GM21529 (cell line): ENCODE results near the gene AGBL4.
"Not testable (repeated sequence)": the region's sequence is repeated elsewhere in the genome, so short reads cannot be mapped to it uniquely, and the experiment has no call there.

Experiments used
- ATAC-seq: cut with Tn5 transposase; IDR thresholded peaks from one replicate; pipeline ENCODE4 v1.9.1; 2021; ENCODE audit not compliant: unreplicated experiment

The AGBL4 gene

GRCh38 chr1:50023292-50024159 is at the start of gene AGBL4:
TSS of gene AGBL4 (minus strand) at chr1:50023954.
- ATAC-seq = no peak

GRCh38 chr1:50066806-50067205 is 43.1 kb upstream of the AGBL4 start:
- ATAC-seq = no peak

- no peak for ATAC-seq
Measured at GRCh38 chr1:50060279-50060678, 36.5 kb upstream of the AGBL4 start.

DNA sequence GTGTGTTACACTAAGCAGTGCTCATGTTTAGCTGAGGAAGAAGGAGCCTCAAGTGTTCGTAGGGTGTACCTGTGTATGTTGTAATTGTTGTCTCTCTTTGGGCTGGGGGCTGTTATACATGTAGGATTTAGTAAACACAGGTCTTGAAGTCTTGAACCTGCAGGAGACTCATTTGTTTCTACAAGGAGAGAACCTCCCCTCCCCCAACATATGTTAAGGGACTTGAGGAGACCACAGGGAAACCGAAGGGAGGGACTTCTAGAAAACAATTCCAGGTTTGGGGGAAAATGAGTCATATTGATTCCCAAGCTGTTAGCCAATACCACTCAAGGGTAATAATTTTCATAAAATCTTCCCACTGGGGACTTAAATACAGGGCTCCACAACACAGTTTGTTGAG is 25.0 kb upstream of the AGBL4 start:
- ATAC-seq = no peak

GRCh38 chr1:50047916-50048694 is 24.4 kb upstream of the AGBL4 start:
- no peak for ATAC-seq

DNA sequence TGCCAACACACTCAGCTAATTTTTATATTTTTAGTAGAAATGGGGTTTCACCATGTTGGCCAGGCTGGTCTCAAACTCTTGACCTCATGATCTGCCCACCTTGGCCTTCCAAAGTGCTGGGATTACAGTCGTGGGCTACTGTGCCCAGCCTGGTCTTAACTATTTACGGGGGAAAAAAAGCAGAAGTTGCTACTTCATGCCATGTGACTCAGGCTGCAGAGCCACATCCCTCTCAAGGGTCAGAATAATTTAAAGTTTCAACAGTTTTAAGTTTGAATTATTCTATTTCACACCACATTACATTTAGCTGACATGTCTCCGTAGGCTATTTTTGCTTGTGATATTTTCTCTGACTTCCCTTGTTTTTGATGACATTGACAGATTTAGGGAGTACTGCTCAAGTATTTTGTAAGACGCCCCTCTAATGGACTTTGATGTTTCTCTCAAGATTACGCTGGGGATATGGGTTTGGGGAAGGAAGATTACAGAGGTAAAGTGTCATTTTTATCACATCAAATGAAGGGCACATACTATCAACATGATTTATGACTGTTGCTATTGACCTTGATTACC is 14.6 kb upstream of the AGBL4 start:
- no peak for ATAC-seq

GRCh38 chr1:50027794-50028193 is 4.0 kb upstream of the AGBL4 start:
- no peak for ATAC-seq

GRCh38 chr1:49995734-49996133 is 28.0 kb downstream of the AGBL4 start:
- no peak for ATAC-seq

DNA sequence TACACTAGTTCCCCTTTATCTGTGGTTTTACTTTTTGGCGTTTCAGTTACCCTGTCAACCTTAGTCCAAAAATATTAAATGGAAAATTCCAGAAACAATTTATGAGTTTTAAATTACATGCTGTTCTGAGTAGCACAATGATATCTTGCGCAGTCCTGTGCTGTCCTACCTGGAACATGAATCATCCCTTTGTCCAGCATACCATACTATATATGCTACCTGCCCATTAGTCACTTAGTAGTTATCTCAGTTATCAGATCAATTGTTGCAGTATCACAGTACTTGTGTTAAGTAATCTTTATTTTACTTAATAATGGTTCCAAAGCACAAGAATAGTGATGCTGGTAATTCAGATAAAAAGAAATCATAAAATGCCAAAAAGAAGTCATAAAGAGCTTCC is 52.7 kb downstream of the AGBL4 start:
- no peak for ATAC-seq

- no peak for ATAC-seq
Measured at GRCh38 chr1:49951385-49951784, 72.4 kb downstream of the AGBL4 start.

DNA sequence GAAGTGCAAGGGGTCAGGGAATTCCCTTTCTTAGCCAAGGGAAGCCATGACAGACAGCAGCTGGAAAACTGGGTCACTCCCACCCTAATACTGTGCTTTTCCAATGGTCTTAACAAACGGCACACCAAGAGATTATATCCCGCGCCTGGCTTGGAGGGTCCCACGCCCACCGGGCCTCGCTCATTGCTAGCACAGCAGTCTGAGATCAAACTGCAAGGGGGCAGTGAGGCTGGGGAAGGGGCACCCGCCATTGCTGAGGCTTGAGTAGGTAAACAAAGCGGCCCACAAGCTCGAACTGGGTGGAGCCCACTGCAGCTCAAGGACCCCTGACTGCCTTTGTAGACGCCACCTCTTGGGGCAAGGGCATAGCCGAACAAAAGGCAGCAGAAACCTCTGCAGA is 108.5 kb downstream of the AGBL4 start:
- not testable (repeated sequence) for ATAC-seq

DNA sequence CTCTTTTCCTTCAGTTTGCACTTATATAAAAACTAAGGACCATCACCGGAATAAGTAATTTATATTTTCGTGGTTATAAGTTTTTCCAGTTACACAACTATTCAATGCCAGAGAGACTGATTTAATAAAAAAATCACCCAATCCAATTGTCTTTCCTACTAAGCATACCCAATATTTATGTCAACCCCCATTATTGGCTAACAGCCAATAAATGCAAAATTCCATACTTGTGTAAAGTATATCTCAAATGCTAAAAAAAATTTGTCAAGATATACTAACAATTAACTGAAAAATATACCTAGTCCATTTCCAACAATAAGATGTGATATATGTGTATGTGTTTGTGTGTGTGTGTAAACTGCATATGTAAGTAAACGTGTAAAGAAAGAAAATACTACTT is 117.4 kb downstream of the AGBL4 start:
- no peak for ATAC-seq

DNA sequence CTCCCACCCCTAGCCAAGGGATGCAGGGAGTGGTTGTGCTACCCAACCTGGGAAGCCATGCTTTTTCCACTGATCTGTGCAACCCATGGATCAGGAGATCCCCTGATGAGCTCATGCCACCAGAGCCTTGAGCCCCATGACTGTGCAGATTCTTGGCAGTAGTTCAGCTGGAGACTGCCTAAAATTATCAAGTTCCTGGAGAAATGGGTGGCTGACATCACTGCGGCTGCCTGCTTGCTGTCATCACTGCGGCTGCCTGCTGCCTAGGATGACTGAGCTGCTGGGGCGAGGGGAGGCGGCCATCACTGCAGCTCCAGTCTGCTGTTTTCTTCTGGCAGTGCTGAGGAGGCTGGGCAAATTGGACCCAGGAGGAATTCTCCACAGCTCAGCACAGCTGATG is 159.2 kb downstream of the AGBL4 start:
- no peak for ATAC-seq

DNA sequence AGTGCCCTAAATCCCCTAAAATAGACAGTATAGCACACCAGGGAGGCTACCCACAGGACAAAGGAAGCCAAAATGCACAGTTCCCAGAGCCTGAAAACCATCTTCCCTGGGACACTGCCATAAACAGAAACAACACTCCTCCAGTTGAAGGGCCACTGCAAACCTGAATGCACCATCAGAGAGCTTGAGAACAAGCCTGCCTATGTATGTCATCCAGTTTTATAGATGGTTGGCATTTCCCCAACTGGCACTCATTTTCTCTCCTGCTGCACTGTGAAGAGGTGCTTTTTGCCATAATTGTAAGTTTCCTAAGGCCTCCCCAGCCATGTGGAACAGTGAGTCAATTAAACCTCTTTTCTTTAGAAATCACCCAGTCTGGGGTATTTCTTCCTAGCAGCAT is 169.0 kb downstream of the AGBL4 start:
- no peak for ATAC-seq

DNA sequence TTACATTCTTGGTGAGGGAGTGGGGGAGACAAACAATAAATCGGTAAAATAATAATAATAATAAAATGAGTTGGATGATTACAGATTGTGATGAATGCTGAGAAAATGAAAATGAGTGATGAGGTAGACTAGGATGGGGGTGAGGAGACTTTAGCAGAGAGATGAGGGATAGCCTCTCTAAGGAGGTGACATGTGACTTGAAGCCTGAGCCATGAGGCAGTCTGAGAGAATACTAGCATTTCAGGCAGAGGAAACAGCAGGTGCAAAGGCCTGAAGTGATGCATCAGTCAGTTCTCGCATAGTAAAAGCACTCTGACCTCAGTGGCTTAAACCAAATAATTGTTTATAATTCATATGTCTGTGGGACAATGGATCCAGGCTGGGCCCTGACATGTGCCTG is 181.2 kb downstream of the AGBL4 start:
- ATAC-seq = no peak

DNA sequence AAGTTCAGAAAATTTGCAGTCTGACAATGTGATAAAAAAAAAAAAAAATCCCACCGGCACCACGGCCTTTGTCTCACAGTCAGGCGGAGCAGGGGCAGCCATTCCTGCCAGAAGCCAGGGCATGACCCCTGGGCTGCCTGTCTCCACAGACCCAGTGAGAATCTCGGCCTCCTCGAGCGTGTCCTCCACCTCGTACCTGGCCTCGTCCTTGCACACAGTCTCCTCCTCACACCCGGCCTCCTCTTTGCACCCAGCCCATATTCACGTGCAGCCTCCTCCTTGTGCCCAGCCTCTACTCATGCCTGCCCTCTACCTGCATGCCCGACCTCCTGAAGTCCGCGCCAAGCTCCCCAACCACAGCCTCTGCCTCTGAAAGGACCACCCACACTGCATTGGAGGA is 182.0 kb downstream of the AGBL4 start:
- no peak for ATAC-seq

DNA sequence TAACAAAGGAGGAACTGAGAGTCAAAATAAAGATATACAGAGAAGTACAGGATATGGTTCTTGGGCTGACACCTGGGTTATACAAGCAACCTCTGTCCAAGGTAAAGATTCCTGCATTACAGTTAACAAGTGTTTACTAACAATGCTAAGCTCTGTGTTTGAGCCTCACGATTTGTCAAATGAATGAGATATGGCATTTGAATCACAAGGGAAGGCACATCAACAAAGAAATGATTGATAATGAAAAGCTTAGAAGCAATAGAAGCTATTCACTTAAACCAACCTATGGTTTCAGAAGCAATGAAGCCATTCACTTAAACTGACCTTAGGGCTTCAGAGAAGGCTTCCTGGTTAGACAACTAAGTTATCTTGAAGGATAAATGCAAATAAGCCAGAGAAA is 199.5 kb downstream of the AGBL4 start:
- ATAC-seq = no peak

DNA sequence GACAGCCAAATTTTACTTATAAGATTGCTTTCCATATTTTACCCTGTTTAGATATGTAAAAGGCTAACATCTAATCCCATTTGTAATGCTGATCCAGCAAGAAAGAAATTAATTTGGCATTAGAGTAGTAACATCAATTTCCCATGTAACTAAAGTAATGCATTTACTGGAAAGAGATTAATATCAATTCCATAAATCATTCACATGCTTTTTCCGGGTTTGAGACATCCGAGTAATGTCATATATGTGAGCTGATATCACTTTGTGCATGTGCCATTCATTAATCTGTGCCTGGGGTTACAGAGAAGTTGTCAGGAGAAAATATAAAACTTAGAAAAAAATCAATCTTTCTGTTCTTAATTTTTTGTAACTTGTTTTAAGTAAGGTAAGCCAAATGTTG is 206.1 kb downstream of the AGBL4 start:
- ATAC-seq = no peak

- not testable (repeated sequence) for ATAC-seq
Measured at GRCh38 chr1:49787013-49787412, 236.7 kb downstream of the AGBL4 start.

GRCh38 chr1:49765034-49765433 is 258.7 kb downstream of the AGBL4 start:
- no peak for ATAC-seq

GRCh38 chr1:49738118-49738517 is 285.6 kb downstream of the AGBL4 start:
- not testable (repeated sequence) for ATAC-seq

DNA sequence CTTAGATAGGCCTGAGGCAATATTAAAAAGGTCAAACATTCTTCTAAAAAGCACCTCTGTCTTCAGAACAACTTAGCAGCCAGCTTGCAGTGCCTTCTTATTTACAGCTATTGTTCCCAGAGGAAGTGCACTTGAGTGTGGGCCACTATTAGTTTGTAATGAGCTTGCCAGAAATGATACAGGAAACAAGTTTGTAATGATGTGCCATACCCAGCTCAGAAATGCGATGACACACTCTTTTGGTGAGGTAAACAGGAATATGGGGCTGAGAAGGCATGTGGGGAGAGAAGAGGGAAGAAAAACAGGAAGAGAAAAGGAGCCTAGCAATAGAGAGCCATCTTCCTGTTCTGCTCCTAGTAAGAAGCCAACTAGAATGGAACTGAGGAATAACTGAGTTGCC is 295.4 kb downstream of the AGBL4 start:
- no peak for ATAC-seq
